ENCODE data around the gene FIBCD1.

The FIBCD1 gene

GRCh38 chr9:130892477-130893304 is 46.4 kb downstream of the FIBCD1 start:
- DNase-seq = no peak

- no peak for DNase-seq
These were observed 47.2 kb downstream of the FIBCD1 start for GRCh38 chr9:130891688-130892476.

DNA sequence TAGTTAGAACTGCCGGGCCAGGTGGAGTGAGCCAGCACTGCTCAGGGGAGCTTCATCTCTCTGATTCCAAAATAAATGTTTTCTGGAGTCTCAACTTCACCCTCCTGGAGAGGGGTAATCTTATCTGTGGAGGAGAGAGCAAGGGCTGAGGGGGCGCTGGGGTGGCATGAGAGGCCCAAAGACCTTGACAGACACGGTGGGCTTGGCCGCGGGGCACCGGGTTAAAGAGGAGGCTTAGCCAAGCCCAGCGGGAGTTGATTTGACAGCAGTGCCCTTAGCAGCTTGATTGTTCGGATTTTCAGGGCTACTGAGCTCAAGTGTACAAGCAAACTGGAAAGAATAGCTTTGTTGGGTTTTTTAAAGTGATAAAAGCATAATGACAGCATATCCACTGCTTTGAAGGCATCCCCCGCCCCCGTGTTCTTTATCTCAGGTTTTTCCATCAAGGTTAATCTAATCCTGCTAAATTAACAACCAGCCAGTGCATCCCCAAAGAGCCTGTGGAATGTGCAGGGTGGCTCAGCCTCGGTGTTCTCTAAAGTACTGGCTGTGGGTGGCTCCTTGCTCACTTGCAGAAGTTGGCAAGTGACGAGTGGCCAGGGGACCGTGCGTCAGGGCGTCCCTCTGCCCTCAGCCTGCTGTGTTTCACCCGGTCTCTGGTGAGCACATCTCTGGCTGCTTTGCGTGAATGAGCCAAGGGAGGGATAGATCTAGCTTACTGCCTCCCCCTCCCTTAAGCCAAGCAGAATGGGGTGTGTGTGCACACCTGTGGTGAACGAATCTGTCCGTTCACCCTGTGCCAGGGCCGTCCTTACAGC is 48.0 kb downstream of the FIBCD1 start:
- DNase-seq = no peak

GRCh38 chr9:130890124-130890523 is 48.9 kb downstream of the FIBCD1 start:
- DNase-seq = no peak

DNA sequence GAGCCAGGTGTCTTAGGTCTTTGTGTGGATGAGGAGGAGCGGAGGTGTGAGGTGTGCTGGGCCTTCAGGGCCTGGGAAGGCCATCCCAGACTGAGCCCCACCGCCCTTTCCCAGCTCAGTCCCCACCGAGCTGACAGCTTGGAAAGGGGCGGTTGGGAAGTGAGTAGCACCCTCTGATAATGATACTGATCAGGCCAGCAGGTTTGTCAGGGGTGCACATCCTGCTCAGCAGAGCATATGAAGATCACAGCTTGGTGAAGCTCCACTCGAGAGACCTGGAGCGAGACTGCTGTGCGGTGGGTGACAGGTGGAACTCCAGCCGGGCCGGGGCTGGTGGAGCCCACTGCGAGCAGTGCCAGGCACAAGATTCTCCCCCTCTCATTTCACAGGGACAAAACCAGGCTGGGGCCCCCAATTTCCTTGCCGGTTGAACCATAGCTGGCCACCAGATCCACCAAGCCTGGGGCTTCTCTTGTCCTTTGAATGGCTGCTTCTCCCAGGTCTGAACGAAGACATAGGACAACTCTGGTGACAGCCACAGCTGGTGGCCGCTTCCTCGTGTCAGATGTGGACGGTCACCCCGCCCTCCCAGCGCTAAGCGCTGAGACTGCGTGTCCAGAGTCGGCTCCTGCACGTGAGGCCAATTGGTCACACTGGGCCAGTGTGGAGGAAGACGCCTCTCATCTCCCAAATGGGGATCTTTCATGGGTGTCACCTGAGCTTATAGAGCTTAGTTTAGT is 50.7 kb downstream of the FIBCD1 start:
- DNase-seq = no peak

- no peak for DNase-seq
These were observed 51.4 kb downstream of the FIBCD1 start for GRCh38 chr9:130887494-130888144.

GRCh38 chr9:130886981-130887380 is 52.1 kb downstream of the FIBCD1 start:
- DNase-seq = no peak

GRCh38 chr9:130885484-130886375 is 53.3 kb downstream of the FIBCD1 start:
- no peak for DNase-seq

- no peak for DNase-seq
These were observed 54.2 kb downstream of the FIBCD1 start for GRCh38 chr9:130884542-130885483.

GRCh38 chr9:130884111-130884531 is 54.9 kb downstream of the FIBCD1 start:
- no peak for DNase-seq

- no peak for DNase-seq
These were observed 55.6 kb downstream of the FIBCD1 start for GRCh38 chr9:130883479-130883878.

DNA sequence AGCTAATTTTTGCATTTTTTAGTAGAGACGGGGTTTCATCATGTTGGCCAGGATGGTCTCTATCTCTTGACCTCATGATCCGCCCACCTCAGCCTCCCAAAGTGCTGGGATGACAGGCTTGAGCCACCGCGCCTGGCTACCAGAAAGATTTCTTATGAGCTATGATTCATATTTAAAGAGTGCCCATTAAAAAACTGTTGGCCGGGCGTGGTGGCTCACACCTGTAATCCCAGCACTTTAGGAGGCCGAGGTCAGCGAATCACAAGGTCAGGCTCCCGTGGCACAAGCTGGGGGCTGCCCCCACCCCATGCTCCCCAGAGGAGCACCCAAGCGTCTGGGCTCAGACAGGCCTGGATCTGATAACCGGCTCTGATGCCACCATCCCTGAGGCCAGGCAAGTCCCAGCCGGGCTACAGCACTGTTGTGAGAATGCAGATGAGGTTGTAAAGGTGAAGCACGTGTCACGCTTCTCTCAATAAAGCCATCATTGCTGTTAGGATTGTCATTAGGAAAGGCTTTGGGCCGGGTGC is 56.3 kb downstream of the FIBCD1 start:
- no peak for DNase-seq

DNA sequence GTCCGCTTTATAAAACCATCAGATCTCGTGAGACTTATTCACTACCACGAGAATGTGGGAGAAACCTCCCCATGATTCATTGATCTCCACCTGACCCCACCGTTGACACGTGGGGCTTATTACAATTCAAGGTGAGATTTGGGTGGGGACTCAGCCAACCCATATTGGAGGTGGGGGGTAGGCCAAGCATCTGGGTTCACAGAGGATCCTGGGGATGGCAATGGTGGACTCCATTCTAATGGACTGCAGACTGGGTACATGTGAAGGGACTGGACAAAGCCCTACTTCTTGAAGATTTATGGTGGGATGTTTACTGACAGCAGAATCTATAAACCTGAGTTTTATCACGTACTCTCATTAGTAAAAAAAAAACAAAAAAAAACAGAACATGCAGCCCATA is 57.5 kb downstream of the FIBCD1 start:
- no peak for DNase-seq

- no peak for DNase-seq
These were observed 58.3 kb downstream of the FIBCD1 start for GRCh38 chr9:130880599-130881220.

- DNase-seq = no peak
These were observed 59.1 kb downstream of the FIBCD1 start for GRCh38 chr9:130879863-130880411.

DNA sequence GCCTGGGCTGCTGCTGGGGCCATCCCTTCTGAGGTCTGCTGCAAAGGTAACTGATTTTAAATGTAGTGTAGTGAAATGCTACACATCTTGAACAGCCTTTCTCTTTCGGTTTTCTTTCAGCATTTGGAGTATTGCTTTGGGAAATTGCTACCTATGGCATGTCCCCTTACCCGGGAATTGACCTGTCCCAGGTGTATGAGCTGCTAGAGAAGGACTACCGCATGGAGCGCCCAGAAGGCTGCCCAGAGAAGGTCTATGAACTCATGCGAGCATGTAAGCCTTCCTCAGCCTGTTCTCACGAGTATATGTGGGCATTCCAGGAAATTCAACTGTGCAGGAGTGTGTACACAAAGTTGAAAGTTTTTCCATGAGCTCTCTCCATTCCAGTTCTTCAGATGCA is 60.8 kb downstream of the FIBCD1 start:
- no peak for DNase-seq

DNA sequence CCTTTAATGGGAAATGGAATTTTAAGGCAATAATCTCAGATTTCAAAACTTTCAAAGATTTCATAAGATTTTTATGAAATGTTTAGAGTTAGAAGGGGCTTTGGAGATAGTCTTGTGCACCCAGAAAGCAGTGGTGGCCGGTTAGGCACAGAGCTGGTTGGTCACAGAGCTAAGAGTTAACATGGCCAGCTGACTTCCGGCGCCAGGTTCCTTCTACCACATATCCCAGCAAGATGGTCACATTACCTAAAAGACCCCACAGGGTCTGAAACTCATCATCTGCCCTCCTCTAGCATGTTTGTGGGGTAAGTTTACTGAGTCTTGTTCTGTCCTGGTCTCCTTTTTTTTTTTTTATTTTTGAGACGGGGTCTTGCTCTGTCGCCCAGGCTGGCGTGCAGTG is 61.7 kb downstream of the FIBCD1 start:
- DNase-seq = no peak

GRCh38 chr9:130874783-130875182 is 64.3 kb downstream of the FIBCD1 start:
- DNase-seq = no peak

- no peak for DNase-seq
These were observed 65.1 kb downstream of the FIBCD1 start for GRCh38 chr9:130873966-130874365.
